ENCODE results near the gene ZCCHC14. TPM values are rescaled to one million over a fixed set of nuclear protein-coding genes. Genes with fewer than 3 reads are reported as not detected.

Gene ZCCHC14
- total RNA-seq, 1 experiment from 2014 or later, result 27.7 TPM

- H2BK12ac ChIP-seq (ENCODE audit: insufficient read length, low read depth, low read length), result no peak overlapping the region
- no peak overlapping the region for H4K5ac ChIP-seq (ENCODE audit: insufficient read length, low read depth, low read length)
- H3K9ac ChIP-seq (ENCODE audit: extremely low read depth, insufficient read length, low read length), result no peak overlapping the region
- H3K79me1 ChIP-seq (ENCODE audit: insufficient read depth, low read depth, low read length, poor library complexity, severe bottlenecking), result no peaks in the 10 kb centered on the region
- H4K8ac ChIP-seq (replicated peaks; ENCODE audit: insufficient read length, low read depth, low read length), result no peak overlapping the region
- H2BK20ac ChIP-seq (ENCODE audit: low read depth, low read length, poor library complexity, severe bottlenecking), result no peak overlapping the region
- no peak overlapping the region for H2BK15ac ChIP-seq (ENCODE audit: low read depth, low read length)
- no peak overlapping the region for H3K4ac ChIP-seq (ENCODE audit: low read depth, low read length)
- Mint-ChIP-seq H3K9me3 (no peaks in the 10 kb centered on the region), H3K36me3 (ENCODE audit: insufficient read depth in 1 of 3, low read depth in 3 of 3) (peaks cover 10 to 59% (median 46%) of the 10 kb centered on the region in 3 experiments), H3K4me3 (no peak overlapping the region), H3K27me3 (ENCODE audit: low read depth) (no peaks in the 10 kb centered on the region), H3K4me1 (peaks cover 0 to 3% of the 10 kb centered on the region in 2 experiments; a peak in 1 of 4 replicates), H3K27ac (no peak overlapping the region)
- no peaks in the 10 kb centered on the region for H3K79me2 ChIP-seq (ENCODE audit: insufficient read depth, low read length)
- no peaks in the 10 kb centered on the region for H3K27me3 ChIP-seq (ENCODE audit: insufficient read depth, low read length)
- H4K20me1 ChIP-seq (ENCODE audit: control insufficient read depth, insufficient read depth, insufficient read length), result no peaks in the 10 kb centered on the region
- no peak overlapping the region for H2BK5ac ChIP-seq (ENCODE audit: insufficient read length, low read length)
- no peak overlapping the region for H3T11ph ChIP-seq (ENCODE audit: low read length)
- no peak overlapping the region for H2BK120ac ChIP-seq (ENCODE audit: low read depth, low read length, poor library complexity, severe bottlenecking)
- no peak overlapping the region for H4K91ac ChIP-seq (ENCODE audit: insufficient read length, low read depth, low read length)
- H3K9me3 ChIP-seq (ENCODE audit: control insufficient read depth, low read depth, low read length), result no peaks in the 10 kb centered on the region
- no peaks in the 10 kb centered on the region for H3K23me2 ChIP-seq (ENCODE audit: insufficient read length, low read depth, low read length, poor library complexity, severe bottlenecking)
- no CpG with 5 or more reads among the region's 3 CpGs for WGBS (ENCODE audit: extremely low coverage, insufficient read length, low lambda C conversion rate)
- H3K27ac ChIP-seq (ENCODE audit: insufficient read length, low read depth, low read length), result no peak overlapping the region
- H2AK5ac ChIP-seq (ENCODE audit: insufficient read length, low read length), result no peak overlapping the region
- H3K4me1 ChIP-seq (ENCODE audit: insufficient read depth, low read length), result no peaks in the 10 kb centered on the region
- TF ChIP-seq, protein P1, sequence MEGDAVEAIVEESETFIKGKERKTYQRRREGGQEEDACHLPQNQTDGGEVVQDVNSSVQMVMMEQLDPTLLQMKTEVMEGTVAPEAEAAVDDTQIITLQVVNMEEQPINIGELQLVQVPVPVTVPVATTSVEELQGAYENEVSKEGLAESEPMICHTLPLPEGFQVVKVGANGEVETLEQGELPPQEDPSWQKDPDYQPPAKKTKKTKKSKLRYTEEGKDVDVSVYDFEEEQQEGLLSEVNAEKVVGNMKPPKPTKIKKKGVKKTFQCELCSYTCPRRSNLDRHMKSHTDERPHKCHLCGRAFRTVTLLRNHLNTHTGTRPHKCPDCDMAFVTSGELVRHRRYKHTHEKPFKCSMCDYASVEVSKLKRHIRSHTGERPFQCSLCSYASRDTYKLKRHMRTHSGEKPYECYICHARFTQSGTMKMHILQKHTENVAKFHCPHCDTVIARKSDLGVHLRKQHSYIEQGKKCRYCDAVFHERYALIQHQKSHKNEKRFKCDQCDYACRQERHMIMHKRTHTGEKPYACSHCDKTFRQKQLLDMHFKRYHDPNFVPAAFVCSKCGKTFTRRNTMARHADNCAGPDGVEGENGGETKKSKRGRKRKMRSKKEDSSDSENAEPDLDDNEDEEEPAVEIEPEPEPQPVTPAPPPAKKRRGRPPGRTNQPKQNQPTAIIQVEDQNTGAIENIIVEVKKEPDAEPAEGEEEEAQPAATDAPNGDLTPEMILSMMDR (conservative IDR thresholded peaks at IDR 0.05), result no peak
- H3K4me2 ChIP-seq (ENCODE audit: insufficient read depth, insufficient read length, low read length), result no peak overlapping the region
- no peak overlapping the region for H3K14ac ChIP-seq (ENCODE audit: insufficient read depth, low read length)
- no peak overlapping the region for H3K18ac ChIP-seq (ENCODE audit: insufficient read length, low read depth, low read length)
- no peak overlapping the region for H2AFZ ChIP-seq (ENCODE audit: low read length)
- H3K23ac ChIP-seq (ENCODE audit: insufficient read length, low read depth, low read length), result no peak overlapping the region
- H3K56ac ChIP-seq (ENCODE audit: insufficient read length, low read depth, low read length), result no peak overlapping the region
- DNase-seq, result no peak
Measured at GRCh38 chr16:87454391-87454790, 38.4 kb downstream of the ZCCHC14 start.
